KOPT-K1 (cell line): ENCODE measurements around the gene METAP1.
A peak's percentile ranks its signal among the peaks of the same experiment; 100 is the strongest.
"Not testable (repeated sequence)": the region's sequence is repeated elsewhere in the genome, so short reads cannot be mapped to it uniquely, and the experiment has no call there.

Experiments
- H3K27ac ChIP-seq: fragments of 200-600 bp; sonication (generic); 2 replicates; pipeline ENCODE4 v1.5.1; 2016; ENCODE audit warnings: antibody characterized with exemption, mild to moderate bottlenecking, low read depth, low read length; ENCODE audit not compliant: poor library complexity, severe bottlenecking
- H3K36me3 ChIP-seq: fragments of 200-600 bp; sonication (generic); 2 replicates; pipeline ENCODE4 v1.5.1; 2017; ENCODE audit warnings: antibody characterized with exemption, mild to moderate bottlenecking, low read length, moderate library complexity; ENCODE audit not compliant: insufficient read depth
- H3K9me3 ChIP-seq: fragments of 200-600 bp; sonication (generic); 2 replicates; pipeline ENCODE4 v1.5.1; 2017; ENCODE audit warnings: antibody characterized with exemption, low read length, mild to moderate bottlenecking; ENCODE audit not compliant: insufficient read depth, poor library complexity, severe bottlenecking

The METAP1 gene

DNA sequence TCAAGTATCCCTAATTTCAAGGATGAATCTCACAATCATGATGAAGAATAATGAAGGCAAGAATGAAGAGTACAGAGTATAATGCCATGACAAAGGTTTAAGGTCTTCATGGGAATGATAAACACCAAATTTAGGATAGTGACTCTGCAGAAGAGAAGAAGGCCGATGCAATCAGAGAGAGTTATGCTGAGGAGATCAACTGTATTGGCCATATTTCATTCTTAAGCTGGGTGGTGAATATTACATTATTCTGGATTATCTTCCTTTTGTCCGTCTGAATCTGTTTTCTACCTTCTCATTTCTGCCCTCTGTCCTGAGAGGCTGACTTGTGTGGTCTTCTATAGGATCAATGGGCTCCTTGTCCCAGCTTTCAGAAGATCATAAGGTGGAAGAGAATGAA lies 7.8 kb upstream of the METAP1 start:
- Histone ChIP-seq H3K36me3 (no peaks in the 10 kb centered on the region), H3K27ac (no peak overlapping the region), H3K9me3 (peaks cover 13% of the 10 kb centered on the region)

DNA sequence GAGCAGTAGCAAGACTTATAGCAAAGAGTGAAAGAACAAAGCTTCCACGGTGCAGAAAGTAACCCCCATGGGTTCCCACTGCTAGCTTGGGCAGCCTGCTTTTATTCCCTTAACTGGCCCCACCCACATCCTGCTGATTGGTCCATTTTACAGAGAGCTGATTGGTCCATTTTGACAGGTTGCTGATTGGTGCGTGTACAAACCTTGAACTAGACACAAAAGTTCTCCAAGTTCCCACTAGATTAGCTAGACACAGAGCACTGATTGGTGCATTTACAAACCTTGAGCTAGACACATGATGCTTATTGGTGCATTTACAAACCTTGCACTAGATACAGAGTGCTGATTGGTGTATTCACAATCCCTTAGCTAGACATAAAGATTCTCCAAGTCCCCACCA lies 2.7 kb upstream of the METAP1 start:
- not testable (repeated sequence) for H3K36me3 ChIP-seq, H3K9me3 ChIP-seq, H3K27ac ChIP-seq

DNA sequence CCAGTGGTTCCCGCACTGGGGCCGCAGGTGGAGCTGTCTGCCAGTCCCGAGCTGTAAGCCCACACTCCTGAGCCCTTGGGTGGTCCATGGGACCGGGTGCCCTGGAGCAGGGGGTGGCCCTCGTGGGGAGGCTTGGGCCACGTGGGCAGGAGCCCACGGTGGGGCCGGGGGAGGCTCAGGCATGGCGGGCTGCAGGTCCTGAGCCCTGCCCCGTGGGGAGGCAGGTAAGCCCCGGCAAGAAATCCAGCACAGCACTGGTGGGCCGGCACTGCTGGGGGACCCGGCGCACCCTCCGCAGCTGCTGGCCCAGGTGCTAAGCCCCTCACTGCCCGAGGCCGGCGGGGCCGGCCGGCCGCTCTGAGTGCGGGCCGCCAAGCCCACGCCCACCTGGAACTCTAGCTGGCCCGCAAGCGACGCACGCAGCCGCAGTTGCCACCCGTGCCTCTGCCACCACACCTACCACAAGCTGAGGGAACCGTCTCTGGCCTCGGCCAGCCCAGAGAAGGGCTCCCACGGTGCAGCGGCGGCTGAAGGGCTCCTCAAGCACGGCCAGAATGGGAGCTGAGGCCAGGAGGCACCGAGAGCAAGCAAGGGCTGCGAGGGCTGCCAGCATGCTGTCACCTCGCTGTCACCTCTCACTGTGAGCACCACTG lies 2.0 kb upstream of the METAP1 start:
- Histone ChIP-seq H3K36me3 (0 out of 2 replicates have a peak, but pooled peaks cover 1% of the 10 kb centered on the region), H3K9me3 (no peaks in the 10 kb centered on the region), H3K27ac (no peak overlapping the region)

DNA sequence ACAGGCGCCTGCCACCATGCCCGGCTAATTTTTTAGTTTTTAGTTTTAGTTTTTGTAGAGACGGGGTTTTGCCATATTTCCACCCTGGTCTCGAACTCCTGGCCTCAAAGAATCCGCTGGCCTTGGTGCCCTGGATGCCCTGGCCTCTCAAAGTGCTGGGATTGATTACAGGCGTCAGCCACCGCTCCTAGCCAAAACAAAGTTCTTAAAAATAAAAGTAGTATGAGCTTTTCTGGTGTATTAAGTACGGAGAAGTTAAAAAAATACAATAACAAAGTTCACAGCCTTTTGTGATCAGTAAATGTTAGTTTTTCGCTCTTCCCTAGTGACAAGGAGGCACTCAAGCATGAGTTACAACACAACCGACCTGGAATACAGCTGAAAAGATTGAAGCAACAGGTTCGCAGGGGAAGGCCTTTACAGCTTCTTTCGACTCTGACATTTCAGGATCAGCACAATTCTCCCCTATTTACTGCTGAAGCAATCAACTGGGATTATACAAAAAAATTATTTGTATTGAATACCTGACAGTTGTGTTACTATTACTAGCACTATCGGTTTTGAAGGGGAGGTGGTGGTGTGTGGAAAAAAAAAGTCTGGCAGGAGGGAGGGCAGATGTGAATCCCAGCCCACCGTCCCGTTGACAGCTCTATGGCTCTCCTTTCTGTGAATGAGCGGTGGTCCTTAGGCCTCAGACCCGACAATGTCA lies 893 bp upstream of the METAP1 start:
- no peaks in the 10 kb centered on the region for H3K9me3 ChIP-seq
- H3K27ac ChIP-seq = peak overlapping the region; percentile 59
- H3K36me3 ChIP-seq = 0 out of 2 replicates have a peak, but pooled peaks cover 7% of the 10 kb centered on the region

DNA sequence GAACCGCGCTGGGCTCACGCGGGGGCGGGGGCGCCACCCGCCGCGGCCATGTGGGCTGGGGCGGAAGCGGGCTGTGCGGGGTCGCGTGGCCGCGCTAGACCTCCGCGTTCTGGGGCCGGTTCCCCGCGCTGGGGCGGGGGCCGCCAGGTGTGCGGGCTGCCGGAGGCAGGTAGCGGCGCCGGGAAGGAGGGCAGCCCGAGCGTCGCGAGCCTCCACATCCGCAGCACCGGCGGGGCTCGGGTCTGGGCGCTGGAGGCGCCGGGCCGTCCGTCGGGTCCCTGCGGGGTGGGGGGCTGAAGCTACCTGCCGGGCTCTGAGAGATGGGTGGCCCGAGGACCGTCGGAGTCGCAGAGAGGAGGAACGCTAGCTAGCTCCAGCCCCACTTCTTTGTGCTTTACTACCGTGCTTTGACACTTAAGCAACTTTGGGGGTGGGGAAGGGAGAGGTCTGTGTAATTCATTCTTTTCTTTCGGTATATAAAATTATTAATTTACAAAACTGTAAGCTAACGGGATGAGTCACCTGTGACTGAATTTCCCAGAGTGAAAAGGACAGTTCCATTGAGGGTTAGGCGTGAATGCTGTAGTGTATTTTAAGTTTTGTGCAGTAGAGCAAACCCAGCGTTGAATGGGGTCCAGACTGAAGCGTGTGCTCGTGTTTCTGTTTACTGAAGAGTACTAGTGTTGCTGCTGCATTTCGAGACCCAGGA lies 689 bp downstream of the METAP1 start:
- Histone ChIP-seq H3K9me3 (no peaks in the 10 kb centered on the region), H3K27ac (peak overlapping the region; percentile 95), H3K36me3 (peaks cover 11% of the 10 kb centered on the region; the same call in 1 of the 2 replicates)

DNA sequence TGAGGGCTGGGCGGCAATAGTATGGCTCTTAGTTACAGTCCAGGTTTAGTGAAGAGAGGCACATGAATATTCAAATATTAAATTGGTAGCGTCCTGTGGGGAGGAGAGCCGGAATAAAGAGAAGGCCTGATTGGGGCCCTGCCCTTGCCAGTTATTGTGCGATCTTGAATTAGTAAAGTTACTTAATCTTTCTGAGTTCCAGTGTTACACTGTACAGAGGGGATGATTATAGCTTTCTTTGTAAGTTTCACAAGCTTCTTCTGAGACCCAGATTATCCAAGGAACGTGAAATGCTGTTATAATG lies 1.2 kb downstream of the METAP1 start:
- peaks cover 11% of the 10 kb centered on the region; the same call in 1 of the 2 replicates for H3K36me3 ChIP-seq
- H3K9me3 ChIP-seq = no peaks in the 10 kb centered on the region
- peak overlapping the region; percentile 95 for H3K27ac ChIP-seq

DNA sequence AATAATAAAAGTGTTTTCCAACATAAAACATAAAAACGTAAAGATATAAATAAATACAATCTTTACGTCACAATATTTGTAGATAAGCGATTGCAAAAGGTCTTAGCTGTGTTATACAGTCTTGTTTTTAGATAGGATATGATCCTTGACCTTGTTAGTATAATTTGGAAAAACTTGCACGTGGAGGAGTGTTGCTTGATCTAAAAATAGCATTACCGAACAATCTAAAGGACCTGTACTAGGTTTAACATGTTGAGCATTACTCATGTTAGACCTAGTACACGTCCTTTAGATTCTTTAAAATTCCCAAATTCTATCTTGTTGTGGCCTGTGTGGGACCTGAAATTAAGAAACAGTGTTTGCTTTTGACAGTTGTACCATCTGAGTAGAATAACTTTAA lies 1.6 kb downstream of the METAP1 start:
- H3K9me3 ChIP-seq = no peaks in the 10 kb centered on the region
- H3K27ac ChIP-seq = no peak overlapping the region
- peaks cover 11% of the 10 kb centered on the region; the same call in 1 of the 2 replicates for H3K36me3 ChIP-seq

DNA sequence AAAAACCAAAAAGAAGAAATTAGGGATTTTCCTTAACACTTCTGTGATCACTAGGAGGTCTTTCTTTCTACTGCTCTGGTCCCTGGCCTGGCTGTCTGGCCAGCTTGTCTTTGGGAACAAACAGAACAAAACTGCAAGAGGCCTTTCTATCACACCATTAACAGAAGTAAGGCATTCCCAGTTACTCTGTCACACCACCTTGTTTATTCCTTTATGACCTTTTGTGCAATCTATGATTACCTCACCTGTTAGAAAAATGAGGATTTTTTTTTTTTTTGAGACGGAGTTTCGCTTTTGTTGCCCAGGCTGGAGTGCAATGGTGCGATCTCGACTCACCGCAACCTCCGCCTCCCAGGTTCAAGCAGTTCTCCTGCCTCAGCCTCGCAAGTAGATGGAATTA lies 3.0 kb downstream of the METAP1 start:
- Histone ChIP-seq H3K27ac (no peak overlapping the region), H3K36me3 (peaks cover 11% of the 10 kb centered on the region; the same call in 1 of the 2 replicates), H3K9me3 (no peaks in the 10 kb centered on the region)

DNA sequence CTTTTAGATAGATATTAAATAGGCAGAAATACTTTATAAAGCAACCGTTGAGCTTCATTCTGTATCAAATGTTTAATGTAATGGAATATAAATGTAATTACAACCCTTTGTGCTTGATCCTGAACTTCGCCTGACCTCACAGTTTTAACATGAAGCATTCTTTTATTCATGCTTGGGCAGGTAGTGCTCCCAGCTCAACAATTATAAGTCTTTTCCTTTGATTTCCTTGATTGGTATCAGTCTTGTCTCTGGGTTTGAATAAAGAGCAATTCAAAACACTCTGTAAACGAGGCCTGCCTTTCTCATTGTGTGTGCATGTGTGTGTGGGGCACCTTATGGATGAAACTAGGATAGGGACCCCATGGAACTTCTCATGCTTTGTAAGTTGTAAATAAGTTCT lies 6.8 kb downstream of the METAP1 start:
- H3K9me3 ChIP-seq = no peaks in the 10 kb centered on the region
- H3K27ac ChIP-seq = no peak overlapping the region
- peaks cover 16% of the 10 kb centered on the region; the same call in 1 of the 2 replicates for H3K36me3 ChIP-seq

DNA sequence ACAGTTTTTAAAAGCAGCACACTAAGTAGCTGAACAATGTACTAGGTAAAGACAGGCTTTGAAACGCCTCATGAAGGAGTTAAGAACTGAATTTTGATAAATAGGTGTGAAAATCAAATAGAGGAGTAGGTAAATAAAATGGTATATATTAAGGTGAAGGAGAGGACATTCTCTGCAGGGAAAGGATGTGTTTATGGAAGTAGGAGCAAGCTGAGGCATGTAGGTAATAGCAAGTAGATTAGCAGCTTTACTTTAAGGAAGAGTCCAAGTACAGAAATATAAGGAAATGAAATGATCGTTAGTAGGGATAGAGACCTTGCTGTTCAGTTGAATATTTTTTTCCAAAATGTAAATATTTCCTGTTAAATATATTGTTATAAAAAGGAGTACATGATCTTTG lies 12.5 kb downstream of the METAP1 start:
- H3K36me3 ChIP-seq = peaks cover 22% of the 10 kb centered on the region
- no peak overlapping the region for H3K27ac ChIP-seq
- H3K9me3 ChIP-seq = peaks cover 44% of the 10 kb centered on the region

DNA sequence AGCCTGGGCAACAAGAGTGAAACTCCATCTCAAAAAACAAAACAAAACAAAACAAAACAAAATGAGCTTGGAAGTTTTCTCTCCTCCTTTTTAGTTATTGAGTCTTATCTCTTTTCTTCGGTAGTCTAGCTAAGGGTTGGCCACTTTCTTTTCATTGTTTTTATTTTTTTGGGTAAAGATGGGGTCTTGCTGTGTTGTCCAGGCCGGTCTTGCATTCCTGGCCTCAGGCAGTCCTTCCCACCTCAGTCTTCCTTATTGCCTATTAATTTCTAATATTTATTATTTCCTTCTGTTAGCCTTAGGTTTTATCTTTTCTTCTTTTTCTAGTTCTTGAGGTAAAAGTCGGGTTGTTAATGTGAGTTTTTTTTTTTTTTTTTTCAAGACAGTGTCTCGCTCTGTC lies 16.4 kb downstream of the METAP1 start:
- Histone ChIP-seq H3K9me3 (peaks cover 82% of the 10 kb centered on the region), H3K36me3 (peaks cover 26% of the 10 kb centered on the region), H3K27ac (no peak overlapping the region)

DNA sequence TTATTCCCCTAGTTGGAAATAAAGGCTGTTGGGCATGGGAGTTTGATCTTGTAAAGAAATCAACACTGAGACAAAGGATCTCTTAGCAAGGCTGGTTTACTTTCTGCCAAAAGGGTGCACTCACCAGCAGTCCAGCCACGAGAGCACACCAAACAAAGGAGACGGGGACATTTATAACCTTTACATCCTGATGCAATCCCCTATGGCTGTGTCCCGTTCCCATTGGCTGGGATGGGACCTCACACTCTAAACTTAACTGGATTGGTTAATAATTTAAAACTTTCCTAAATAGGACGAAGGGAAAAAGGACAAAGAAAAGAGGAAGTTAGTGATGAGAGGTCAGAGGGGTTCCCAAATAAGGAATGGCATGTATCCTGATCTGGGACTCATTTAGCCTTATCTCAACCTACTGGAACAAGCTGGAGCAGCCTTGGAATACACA lies 17.9 kb downstream of the METAP1 start:
- Histone ChIP-seq H3K27ac (no peak overlapping the region), H3K36me3 (peaks cover 30% of the 10 kb centered on the region), H3K9me3 (peaks cover 97% of the 10 kb centered on the region)

DNA sequence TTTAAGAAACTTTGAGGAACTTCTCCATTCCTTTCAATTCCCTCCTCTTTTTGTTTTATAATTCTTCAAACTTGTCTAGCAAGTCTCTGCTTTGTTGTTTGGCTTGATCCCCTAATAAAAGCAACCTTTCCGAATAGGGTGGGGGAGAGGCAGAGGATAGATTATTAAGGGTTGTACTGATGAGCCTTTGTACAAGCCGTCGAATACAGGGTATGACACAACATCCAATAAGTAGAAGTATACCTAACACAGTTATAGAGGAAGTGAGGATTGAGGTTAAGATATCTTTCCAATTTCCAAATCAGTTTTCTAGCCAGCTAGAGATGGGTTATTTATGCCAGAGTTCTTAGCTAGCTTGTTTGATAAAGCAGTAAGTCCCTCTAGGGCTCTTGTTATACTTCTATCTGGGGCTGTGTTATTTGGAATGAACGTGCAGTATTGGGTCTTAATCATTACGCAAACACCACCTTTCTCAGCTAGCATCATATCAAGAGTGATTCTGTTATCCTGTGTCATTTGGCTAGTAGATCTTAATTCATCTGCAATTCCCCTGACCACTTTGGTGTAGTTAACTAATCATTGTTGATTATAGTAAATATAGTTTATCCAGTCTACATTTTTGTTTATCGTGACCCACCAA lies 18.5 kb downstream of the METAP1 start:
- Histone ChIP-seq H3K27ac (no peak overlapping the region), H3K36me3 (peaks cover 35% of the 10 kb centered on the region), H3K9me3 (peaks cover 99% of the 10 kb centered on the region)

DNA sequence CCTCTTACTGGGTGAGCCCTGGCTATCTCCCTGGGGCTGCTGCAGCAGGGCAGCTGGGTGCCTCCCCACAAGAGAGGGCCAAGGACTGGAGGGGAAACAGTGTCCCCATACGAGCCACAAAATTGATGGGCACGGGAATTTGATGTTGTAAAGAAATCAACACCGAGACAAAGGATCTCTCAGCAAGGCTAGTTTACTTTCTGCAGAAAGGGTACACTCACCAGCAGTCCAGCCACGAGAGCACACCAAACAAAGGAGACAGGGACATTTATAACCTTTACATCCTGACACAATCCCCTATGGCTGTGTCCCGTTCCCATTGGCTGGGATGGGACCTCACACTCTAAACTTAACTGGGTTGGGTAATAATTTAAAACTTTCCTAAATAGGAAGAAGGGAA lies 25.9 kb downstream of the METAP1 start:
- Histone ChIP-seq H3K27ac (no peak overlapping the region), H3K9me3 (peaks cover 53% of the 10 kb centered on the region), H3K36me3 (peaks cover 36% of the 10 kb centered on the region; the same call in 1 of the 2 replicates)

DNA sequence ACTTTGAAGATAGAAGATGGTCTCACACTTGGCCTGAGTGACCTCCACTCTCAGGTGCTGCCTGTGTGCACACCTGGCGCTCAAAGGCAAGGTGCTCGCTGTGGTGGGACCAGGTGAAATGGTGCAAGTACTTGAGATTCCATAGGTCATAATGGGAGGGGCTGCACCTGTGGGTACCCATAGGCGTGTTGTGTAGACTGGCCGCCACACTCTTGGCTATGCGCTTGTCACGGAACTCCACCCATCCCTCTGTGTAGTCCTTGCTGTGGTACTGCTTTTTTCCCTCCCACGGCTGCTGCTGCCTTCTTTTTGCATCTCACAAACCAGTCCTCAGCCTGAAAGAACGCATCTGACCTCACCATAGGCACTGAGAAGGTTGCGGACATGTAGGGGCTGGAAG lies 27.0 kb downstream of the METAP1 start:
- H3K27ac ChIP-seq = no peak overlapping the region
- H3K9me3 ChIP-seq = peaks cover 41% of the 10 kb centered on the region
- H3K36me3 ChIP-seq = peaks cover 24% of the 10 kb centered on the region; the same call in 1 of the 2 replicates
